Neuronal stem cell (in vitro differentiated cells): ENCODE results near the gene DHX40.

Experiments
- DNase-seq: peaks from one replicate; pipeline ENCODE4 v3.0.0-alpha.2; 2013; ENCODE audit warnings: low spot score
- H2AFZ ChIP-seq: one replicate; pipeline ENCODE4 v1.6.1; 2013; ENCODE audit warnings: mild to moderate bottlenecking, low read length, inconsistent platforms
- H2AK5ac ChIP-seq: 2 replicates; pipeline ENCODE4 v1.6.1; 2013; ENCODE audit warnings: low read depth, mild to moderate bottlenecking, inconsistent platforms, low read length, moderate library complexity, mixed read lengths
- H2BK120ac ChIP-seq: 2 replicates; pipeline ENCODE4 v1.6.1; 2013; ENCODE audit warnings: low read depth, mild to moderate bottlenecking, inconsistent platforms, low read length, moderate library complexity, mixed read lengths
- H2BK12ac ChIP-seq: one replicate; pipeline ENCODE4 v1.6.1; 2013; ENCODE audit warnings: low read length, inconsistent platforms
- H2BK15ac ChIP-seq: 2 replicates; pipeline ENCODE4 v1.6.1; 2013; ENCODE audit warnings: mild to moderate bottlenecking, low read length, inconsistent platforms, mixed read lengths
- H2BK5ac ChIP-seq: one replicate; pipeline ENCODE4 v1.6.1; 2013; ENCODE audit warnings: inconsistent platforms, mild to moderate bottlenecking, low read length, moderate library complexity
- H3K14ac ChIP-seq: one replicate; pipeline ENCODE4 v1.6.1; 2013; ENCODE audit warnings: low read length, inconsistent platforms
- H3K18ac ChIP-seq: 2 replicates; pipeline ENCODE4 v1.6.1; 2013; ENCODE audit warnings: low read length, inconsistent platforms
- H3K23ac ChIP-seq: 2 replicates; pipeline ENCODE4 v1.6.1; 2013; ENCODE audit warnings: low read depth, mild to moderate bottlenecking, mixed read lengths, low read length, inconsistent platforms; ENCODE audit not compliant: poor library complexity
- H3K27ac ChIP-seq: replicated peaks from 3 replicates; pipeline ENCODE4 v1.5.1; 2013; ENCODE audit warnings: low read length, inconsistent platforms
- H3K27me3 ChIP-seq, 3 experiments: 2 replicates each; pipeline ENCODE4 v1.6.1; 2013; ENCODE audit warnings: low read length in 3 of 3, mild to moderate bottlenecking in 2 of 3, inconsistent platforms in 1 of 3, low read depth in 1 of 3, mixed read lengths in 1 of 3, moderate library complexity in 1 of 3; ENCODE audit not compliant: control insufficient read depth in 3 of 3, insufficient read depth in 3 of 3
- H3K36me3 ChIP-seq, 2 donors: replicated peaks in 1 of 2; 2 replicates each; pipeline ENCODE4 v1.6.1; 2013; ENCODE audit warnings: low read length in 2 of 2; ENCODE audit not compliant: control insufficient read depth in 2 of 2, insufficient read depth in 2 of 2
- H3K4ac ChIP-seq: 2 replicates; pipeline ENCODE4 v1.6.1; 2013; ENCODE audit warnings: inconsistent platforms, mild to moderate bottlenecking, low read length, moderate library complexity
- H3K4me1 ChIP-seq, 2 donors: 1 replicate in 1 of 2; 2 replicates in 1 of 2; pipeline ENCODE4 v1.6.1; 2013; ENCODE audit warnings: low read length in 2 of 2, low read depth in 1 of 2; ENCODE audit not compliant: control insufficient read depth in 2 of 2, insufficient read depth in 1 of 2
- H3K4me2 ChIP-seq: one replicate; pipeline ENCODE4 v1.6.1; 2013; ENCODE audit warnings: mild to moderate bottlenecking, low read length, inconsistent platforms; ENCODE audit not compliant: insufficient read depth, poor library complexity, severe bottlenecking
- H3K4me3 ChIP-seq, 2 donors: 2 replicates each; pipeline ENCODE4 v1.5.1; 2013; ENCODE audit warnings: low read length in 2 of 2, mild to moderate bottlenecking in 2 of 2, inconsistent platforms in 1 of 2, moderate library complexity in 1 of 2
- H3K79me1 ChIP-seq: one replicate; pipeline ENCODE4 v1.6.1; 2013; ENCODE audit warnings: low read depth, mild to moderate bottlenecking, inconsistent platforms, low read length, moderate library complexity
- H3K9ac ChIP-seq: one replicate; pipeline ENCODE4 v1.6.1; 2013; ENCODE audit warnings: mild to moderate bottlenecking, low read depth, low read length, inconsistent platforms; ENCODE audit not compliant: poor library complexity
- H3K9me3 ChIP-seq, 2 donors: replicated peaks in 1 of 2; 2 replicates each; pipeline versions ENCODE3 to v1.6.1; 2013; ENCODE audit warnings: low read length in 2 of 2, mild to moderate bottlenecking in 2 of 2, inconsistent platforms in 1 of 2, low read depth in 1 of 2, mixed read lengths in 1 of 2, moderate library complexity in 1 of 2; ENCODE audit not compliant: control insufficient read depth in 2 of 2, insufficient read depth in 1 of 2
- H4K8ac ChIP-seq: one replicate; pipeline ENCODE4 v1.6.1; 2013; ENCODE audit warnings: low read depth, mild to moderate bottlenecking, inconsistent platforms, low read length, moderate library complexity
- H4K91ac ChIP-seq: one replicate; pipeline ENCODE4 v1.6.1; 2013; ENCODE audit warnings: low read length, low read depth, mild to moderate bottlenecking, inconsistent platforms; ENCODE audit not compliant: poor library complexity
- WGBS, 2 donors: extraction: QIAGEN DNeasy Blood & Tissue Kit; methylation state at CpG; one replicate each; pipeline ENCODE4 v1.1.7; 2013; ENCODE audit warnings: missing lambda C conversion rate in 2 of 2, mixed read lengths in 1 of 2; ENCODE audit not compliant: insufficient read length in 2 of 2, insufficient replicate concordance in 1 of 2; ENCODE audit errors: extremely low coverage in 2 of 2; 5-methylcytosine and 5-hydroxymethylcytosine counted together

The DHX40 gene

DNA sequence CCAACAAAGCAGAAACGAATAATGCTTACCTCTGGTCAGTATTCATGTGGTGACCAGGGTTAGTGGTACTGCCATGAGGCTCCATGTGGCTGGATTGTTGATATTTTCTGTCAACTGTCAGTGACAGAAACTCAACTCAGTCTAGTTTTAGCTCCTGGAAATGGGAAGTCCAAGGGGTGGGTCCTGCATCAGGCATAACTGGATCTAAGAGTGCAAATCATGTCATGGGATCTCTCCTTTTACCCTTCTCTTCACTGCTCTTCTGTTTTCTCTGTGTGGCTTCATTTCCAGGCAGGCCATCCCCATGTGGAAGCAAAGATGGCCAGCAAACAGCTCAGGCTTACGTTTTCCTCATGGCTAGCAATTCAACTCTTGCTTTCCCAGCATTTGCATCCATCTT lies 39.0 kb upstream of the DHX40 start:
- Histone ChIP-seq H3K27me3 (peaks cover 0 to 14% (median 0%) of the 10 kb centered on the region in 3 experiments), H3K4me3 (no peak overlapping the region)
- no CpG with 5 or more reads among the region's 2 CpGs for WGBS, 2 donors

DNA sequence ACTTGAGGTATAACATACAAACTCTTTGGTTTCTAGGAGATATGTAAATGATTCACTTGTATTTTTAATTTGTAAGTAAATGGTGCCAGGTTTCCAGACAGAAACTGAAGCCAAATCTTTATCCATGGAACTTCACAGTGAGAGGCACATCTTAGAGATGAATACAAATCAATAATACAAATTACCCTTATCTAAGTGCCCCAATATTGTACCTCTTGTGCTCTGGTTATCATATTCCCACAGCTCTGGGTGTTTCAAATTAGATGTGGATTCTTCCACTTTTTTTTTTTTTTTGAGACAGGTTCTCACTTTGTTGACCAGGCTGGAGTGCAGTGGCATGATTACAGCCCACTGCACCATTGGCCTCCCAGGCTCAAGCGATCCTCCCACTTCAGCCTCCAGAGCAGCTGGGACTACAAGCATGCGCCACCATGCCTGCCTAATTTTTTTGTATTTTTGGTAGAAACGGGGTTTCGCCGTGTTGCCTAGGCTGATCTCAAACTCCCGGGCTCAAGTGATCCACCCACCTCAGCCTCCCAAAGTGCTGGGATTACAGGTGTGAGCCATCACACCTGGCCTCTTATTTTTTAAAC lies 38.0 kb upstream of the DHX40 start:
- H3K23ac ChIP-seq: no peak overlapping the region
- H3K79me1 ChIP-seq: no peaks in the 10 kb centered on the region
- H3K18ac ChIP-seq: no peak overlapping the region
- H3K36me3 ChIP-seq: no peaks in the 10 kb centered on the region
- no peaks in the 10 kb centered on the region for H3K4me1 ChIP-seq
- H3K4me2 ChIP-seq: no peak overlapping the region
- no peak overlapping the region for H2AK5ac ChIP-seq
- H3K4me3 ChIP-seq: no peak overlapping the region
- H3K9ac ChIP-seq: no peak overlapping the region
- H2BK12ac ChIP-seq: no peak overlapping the region
- no peak overlapping the region for H4K8ac ChIP-seq
- DNase-seq: no peak
- no peak overlapping the region for H2BK5ac ChIP-seq
- no peak overlapping the region for H3K14ac ChIP-seq
- no peak overlapping the region for H3K4ac ChIP-seq
- no peak overlapping the region for H2AFZ ChIP-seq
- no peaks in the 10 kb centered on the region for H3K9me3 ChIP-seq
- peaks cover 0 to 14% (median 0%) of the 10 kb centered on the region in 3 experiments for H3K27me3 ChIP-seq
- WGBS, 2 donors: no CpG with 5 or more reads among the region's 6 CpGs
- no peak overlapping the region for H2BK120ac ChIP-seq
- no peak overlapping the region for H2BK15ac ChIP-seq
- H4K91ac ChIP-seq: no peak overlapping the region
- no peak overlapping the region for H3K27ac ChIP-seq

More for the DNA sequence above, 39.0 kb upstream of the DHX40 start:
- Histone ChIP-seq H3K36me3 (no peaks in the 10 kb centered on the region), H2AFZ (no peak overlapping the region), H3K4me1 (no peaks in the 10 kb centered on the region), H3K9ac (no peak overlapping the region), H3K18ac (no peak overlapping the region), H3K23ac (no peak overlapping the region), H4K91ac (no peak overlapping the region), H2AK5ac (no peak overlapping the region), H3K14ac (no peak overlapping the region), H3K27ac (no peak overlapping the region), H2BK5ac (no peak overlapping the region), H2BK120ac (no peak overlapping the region), H3K4me2 (no peak overlapping the region), H2BK15ac (no peak overlapping the region), H3K9me3 (no peaks in the 10 kb centered on the region), H4K8ac (no peak overlapping the region), H2BK12ac (no peak overlapping the region), H3K4ac (no peak overlapping the region), H3K79me1 (no peaks in the 10 kb centered on the region)
- no peak for DNase-seq

DNA sequence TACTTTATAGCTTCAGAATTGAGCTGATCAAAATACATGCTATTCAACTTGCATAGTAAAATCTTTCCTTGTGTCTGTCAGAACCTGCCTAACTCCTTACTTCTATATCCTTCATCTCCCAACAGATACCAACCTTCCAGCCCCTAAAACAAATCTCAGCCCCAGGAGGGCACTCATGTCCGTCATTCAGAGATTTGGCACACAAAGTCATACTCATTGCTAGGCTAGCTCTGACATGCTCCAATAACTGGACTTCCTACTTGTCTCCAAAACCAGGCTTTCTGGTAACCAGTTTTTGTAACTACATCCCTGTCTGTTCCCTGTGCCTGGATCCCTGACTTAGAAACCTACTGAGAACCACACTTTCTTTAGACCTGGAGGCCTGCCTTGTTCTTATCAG lies 37.5 kb upstream of the DHX40 start:
- Histone ChIP-seq H3K18ac (no peak overlapping the region), H3K23ac (no peak overlapping the region), H2AK5ac (no peak overlapping the region), H3K4me3 (no peak overlapping the region), H2BK5ac (no peak overlapping the region), H3K14ac (no peak overlapping the region), H3K36me3 (no peaks in the 10 kb centered on the region), H2BK12ac (no peak overlapping the region), H3K27me3 (peaks cover 0 to 14% (median 0%) of the 10 kb centered on the region in 3 experiments), H3K9me3 (no peaks in the 10 kb centered on the region), H2AFZ (no peak overlapping the region), H3K4ac (no peak overlapping the region), H3K4me2 (no peak overlapping the region), H4K91ac (no peak overlapping the region), H3K27ac (no peak overlapping the region), H2BK120ac (no peak overlapping the region), H3K4me1 (no peaks in the 10 kb centered on the region), H3K79me1 (no peaks in the 10 kb centered on the region), H2BK15ac (no peak overlapping the region), H4K8ac (no peak overlapping the region), H3K9ac (no peak overlapping the region)
- no peak for DNase-seq
- no CpG with 5 or more reads among the region's 1 CpG for WGBS, 2 donors

- Histone ChIP-seq H3K27ac (no peak overlapping the region), H3K27me3 (peaks cover 0 to 14% (median 0%) of the 10 kb centered on the region in 3 experiments), H3K36me3 (no peaks in the 10 kb centered on the region), H3K4ac (no peak overlapping the region), H3K18ac (no peak overlapping the region), H3K79me1 (no peaks in the 10 kb centered on the region), H3K4me3 (no peak overlapping the region), H2BK5ac (no peak overlapping the region), H2AFZ (no peak overlapping the region), H2BK15ac (no peak overlapping the region), H4K91ac (no peak overlapping the region), H3K4me1 (no peaks in the 10 kb centered on the region), H2BK120ac (no peak overlapping the region), H2BK12ac (no peak overlapping the region), H2AK5ac (no peak overlapping the region), H3K23ac (no peak overlapping the region), H3K9ac (no peak overlapping the region), H4K8ac (no peak overlapping the region), H3K4me2 (no peak overlapping the region), H3K9me3 (no peaks in the 10 kb centered on the region), H3K14ac (no peak overlapping the region)
- DNase-seq: no peak
- WGBS, 2 donors: no CpG with 5 or more reads among the region's 1 CpG
Observed at GRCh38 chr17:59530531-59530930, 34.9 kb upstream of the DHX40 start.
